HepG2 (cell line): ENCODE data around the gene MAJIN. TPM values are rescaled to one million over a fixed set of nuclear protein-coding genes. Genes with fewer than 3 reads are reported as not detected.

ENCODE experiments used
- ARID4A ChIP-seq: sonication (generic); formaldehyde crosslinking; IDR thresholded peaks from 2 replicates; pipeline ENCODE4 v1.5.0; 2020; ENCODE audit warnings: mild to moderate bottlenecking, missing genetic modification reagents, borderline replicate concordance
- CC2D1A ChIP-seq: sonication (generic); formaldehyde crosslinking; IDR thresholded peaks from 2 replicates; pipeline ENCODE4 v1.8.1; 2023; ENCODE audit warnings: mild to moderate bottlenecking, missing genetic modification reagents
- CCAR2 ChIP-seq: fragments of 200-400 bp; formaldehyde crosslinking; optimal IDR thresholded peaks from 2 replicates; pipeline ENCODE3; 2018; ENCODE audit warnings: low read depth, mild to moderate bottlenecking, low read length, moderate library complexity
- CREB1 ChIP-seq, 2 experiments: fragments of 450-650 bp in 1 of 2; IDR thresholded peaks; 2 replicates each; pipeline ENCODE4 v1.6.1; 2016 to 2017; ENCODE audit warnings: control low read depth in 1 of 2, mild to moderate bottlenecking in 1 of 2, missing compliant biosample characterization in 1 of 2, missing genetic modification characterization in 1 of 2
- DMAP1 ChIP-seq: IDR thresholded peaks from 2 replicates; pipeline ENCODE4 v1.6.1; 2016
- FOXO4 ChIP-seq: sonication (generic); formaldehyde crosslinking; conservative IDR thresholded peaks from 2 replicates; pipeline ENCODE4 v1.8.1; 2023; ENCODE audit warnings: missing genetic modification reagents
- GZF1 ChIP-seq: sonication (generic); formaldehyde crosslinking; IDR thresholded peaks from 2 replicates; pipeline ENCODE4 v1.5.1; 2020; ENCODE audit warnings: mild to moderate bottlenecking, missing genetic modification reagents
- HOXA7 ChIP-seq: sonication (generic); formaldehyde crosslinking; IDR thresholded peaks from 2 replicates; pipeline ENCODE4 v1.8.1; 2022; ENCODE audit warnings: mild to moderate bottlenecking, missing genetic modification reagents, moderate library complexity
- IRF2 ChIP-seq: IDR thresholded peaks from 2 replicates; pipeline ENCODE4 v1.6.1; 2018; ENCODE audit warnings: missing genetic modification reagents, missing compliant biosample characterization
- JDP2 ChIP-seq: sonication (generic); formaldehyde crosslinking; IDR thresholded peaks from 2 replicates; pipeline ENCODE4 v1.8.1; 2022; ENCODE audit warnings: missing genetic modification reagents, borderline replicate concordance
- NCOA5 ChIP-seq: sonication (generic); formaldehyde crosslinking; IDR thresholded peaks from 2 replicates; pipeline ENCODE4 v1.4.0; 2020; ENCODE audit warnings: missing genetic modification reagents
- PAX8 ChIP-seq: sonication (generic); formaldehyde crosslinking; IDR thresholded peaks from 2 replicates; pipeline ENCODE4 v1.8.0; 2022; ENCODE audit warnings: mild to moderate bottlenecking, missing genetic modification reagents, borderline replicate concordance
- RBM22 ChIP-seq: fragments of 200-400 bp; formaldehyde crosslinking; optimal IDR thresholded peaks from 2 replicates; pipeline ENCODE3; 2017; ENCODE audit warnings: mild to moderate bottlenecking, low read length, moderate library complexity
- SP140L ChIP-seq: sonication (generic); formaldehyde crosslinking; IDR thresholded peaks from 2 replicates; pipeline ENCODE4 v1.4.0; 2020; ENCODE audit warnings: missing genetic modification reagents, borderline replicate concordance
- U2AF1 ChIP-seq: fragments of 200-400 bp; formaldehyde crosslinking; optimal IDR thresholded peaks from 2 replicates; pipeline ENCODE3; 2017; ENCODE audit warnings: mild to moderate bottlenecking, low read depth, low read length
- ZNF230 ChIP-seq: sonication (generic); formaldehyde crosslinking; IDR thresholded peaks from 2 replicates; pipeline ENCODE4 v1.4.0; 2020; ENCODE audit warnings: mild to moderate bottlenecking, missing genetic modification reagents
- ZNF292 ChIP-seq: sonication (generic); formaldehyde crosslinking; IDR thresholded peaks from 2 replicates; pipeline ENCODE4 v1.8.1; 2022; ENCODE audit warnings: mild to moderate bottlenecking, low read depth, missing genetic modification reagents, borderline replicate concordance
- ZNF503 ChIP-seq: sonication (generic); formaldehyde crosslinking; IDR thresholded peaks from 2 replicates; pipeline ENCODE4 v1.4.0; 2020; ENCODE audit warnings: missing genetic modification reagents
- ZNF605 ChIP-seq: sonication (generic); formaldehyde crosslinking; IDR thresholded peaks from 2 replicates; pipeline ENCODE4 v1.8.0; 2022; ENCODE audit warnings: mild to moderate bottlenecking, missing genetic modification reagents
- polyA plus RNA-seq, 8 experiments: library from polyadenylated mRNA; depleted of rRNA in 3 of 8; stranded (reverse) in 7 of 8; unstranded in 1 of 8; fragments of >200 nt; fragmentation: Illumina TruSeq in 4 of 8; extraction: Trizol in 4 of 8; gene quantifications; 2 replicates each; pipeline versions ENCODE4 v1.2.1 to v1.2.3, GENCODE V29; 2011 to 2016; ENCODE audit warnings: low read depth in 4 of 8, missing spikeins in 1 of 8, mixed read lengths in 1 of 8; ENCODE audit not compliant: insufficient read depth in 1 of 8
- total RNA-seq, 5 experiments: library from RNA; depleted of rRNA; stranded (reverse); fragments of >200 nt; fragmentation: Illumina TruSeq; extraction: Trizol; gene quantifications; 2 replicates each; pipeline ENCODE4 v1.2.3, GENCODE V29; 2016; ENCODE audit warnings: low read depth in 1 of 5
- TF ChIP-seq, protein P1 (sequence below): sonication (generic); formaldehyde crosslinking; IDR thresholded peaks from 2 replicates; pipeline ENCODE4 v1.5.1; 2020; ENCODE audit warnings: mild to moderate bottlenecking, missing genetic modification reagents, moderate library complexity

Gene MAJIN
- total and polyA plus RNA-seq, 2 of the 13 experiments (the other 11 are each of a cell fraction or from before 2014, with no cell fraction given) = not detected

DNA sequence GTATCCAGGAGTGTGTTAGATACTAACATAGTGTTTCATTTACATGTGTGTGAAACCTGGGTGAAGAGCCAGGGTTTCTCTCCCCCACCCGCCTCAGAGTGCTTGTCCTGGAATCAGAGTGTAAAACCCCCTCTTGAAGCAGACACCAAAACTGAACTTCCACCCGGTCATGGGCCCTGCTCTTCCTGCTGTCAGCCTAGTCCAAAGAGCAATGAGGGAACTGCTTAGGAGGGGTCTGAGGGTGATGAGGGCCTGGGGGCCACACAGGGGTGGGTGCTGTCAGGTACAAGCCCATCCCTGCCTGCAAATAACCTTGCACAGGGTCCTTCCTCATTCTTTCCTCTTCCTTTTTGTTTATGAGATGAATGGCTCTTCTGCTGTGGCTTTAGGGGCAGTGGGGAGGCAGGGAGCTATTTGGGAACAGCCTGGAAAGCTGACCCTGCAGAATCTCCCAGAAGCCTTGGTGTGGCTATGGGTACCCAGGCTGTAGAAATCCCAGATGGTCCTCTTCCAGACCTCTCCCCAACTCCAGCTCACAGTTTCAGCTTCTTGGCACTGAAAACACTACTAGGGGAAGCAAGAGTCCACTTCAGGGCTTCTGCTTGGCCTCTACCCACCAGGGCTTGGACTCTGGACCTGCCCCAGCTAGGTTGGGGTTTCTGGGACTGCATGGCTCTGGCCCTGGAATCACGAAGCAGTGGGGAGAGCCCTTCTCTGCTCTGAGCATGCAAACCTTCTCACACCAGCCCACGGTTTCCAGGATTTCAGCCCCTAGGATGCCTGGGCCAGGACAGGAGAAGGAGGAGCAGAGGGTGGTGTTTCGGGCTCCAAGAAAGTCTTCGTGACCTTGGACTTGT is 16.3 kb upstream of the MAJIN start (continued):
- TF ChIP-seq PAX8 (no peak), SP140L (no peak), ARID4A (CRISPR knock-in tag) (no peak), CCAR2 (no peak), FOXO4 (CRISPR knock-in tag) (0 out of 2 replicates have a peak, but pooled peaks have one; percentile 23), RBM22 (no peak), CC2D1A (CRISPR knock-in tag) (no peak), GZF1 (CRISPR knock-in tag) (no peak), NCOA5 (CRISPR knock-in tag) (no peak), CREB1 (IDR thresholded peaks at IDR 0.05) (no peak), CREB1 (CRISPR knock-in tag; IDR thresholded peaks at IDR 0.05) (no peak), HOXA7 (no peak), IRF2 (CRISPR knock-in tag) (no peak), U2AF1 (no peak), JDP2 (CRISPR knock-in tag) (no peak), ZNF503 (CRISPR knock-in tag) (no peak), ZNF230 (no peak), DMAP1 (no peak), ZNF605 (CRISPR knock-in tag) (no peak), ZNF292 (CRISPR knock-in tag) (no peak)
- TF ChIP-seq, protein P1, sequence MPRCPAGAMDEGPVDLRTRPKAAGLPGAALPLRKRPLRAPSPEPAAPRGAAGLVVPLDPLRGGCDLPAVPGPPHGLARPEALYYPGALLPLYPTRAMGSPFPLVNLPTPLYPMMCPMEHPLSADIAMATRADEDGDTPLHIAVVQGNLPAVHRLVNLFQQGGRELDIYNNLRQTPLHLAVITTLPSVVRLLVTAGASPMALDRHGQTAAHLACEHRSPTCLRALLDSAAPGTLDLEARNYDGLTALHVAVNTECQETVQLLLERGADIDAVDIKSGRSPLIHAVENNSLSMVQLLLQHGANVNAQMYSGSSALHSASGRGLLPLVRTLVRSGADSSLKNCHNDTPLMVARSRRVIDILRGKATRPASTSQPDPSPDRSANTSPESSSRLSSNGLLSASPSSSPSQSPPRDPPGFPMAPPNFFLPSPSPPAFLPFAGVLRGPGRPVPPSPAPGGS (CRISPR knock-in tag) = no peak
